HEK293 (cell line): ENCODE data around the gene GALNT10.

Experiments used
- BCL11A ChIP-seq: fragments of 450-650 bp; formaldehyde crosslinking; IDR thresholded peaks from 2 replicates; pipeline ENCODE4 v1.5.1; 2016; ENCODE audit warnings: low read depth, missing biosample characterization, missing genetic modification characterization
- HOXA7 ChIP-seq: sonication (generic); formaldehyde crosslinking; IDR thresholded peaks from 2 replicates; pipeline ENCODE4 v1.8.1; 2022; ENCODE audit warnings: missing genetic modification reagents, borderline replicate concordance
- MYNN ChIP-seq: fragments of 450-650 bp; formaldehyde crosslinking; IDR thresholded peaks from 2 replicates; pipeline ENCODE4 v1.5.1; 2016; ENCODE audit warnings: missing biosample characterization, missing genetic modification characterization, borderline replicate concordance
- ZEB2 ChIP-seq: fragments of 450-650 bp; formaldehyde crosslinking; IDR thresholded peaks from 2 replicates; pipeline ENCODE4 v1.5.1; 2016; ENCODE audit warnings: missing biosample characterization, missing genetic modification characterization
- ZNF146 ChIP-seq: fragments of 450-650 bp; formaldehyde crosslinking; IDR thresholded peaks from 2 replicates; pipeline ENCODE4 v1.5.1; 2016; ENCODE audit warnings: missing biosample characterization, missing genetic modification characterization
- ZNF239 ChIP-seq: fragments of 450-650 bp; formaldehyde crosslinking; IDR thresholded peaks from 2 replicates; pipeline ENCODE4 v1.5.1; 2016; ENCODE audit warnings: missing biosample characterization, missing genetic modification characterization
- ZNF510 ChIP-seq: fragments of 450-650 bp; formaldehyde crosslinking; IDR thresholded peaks from 2 replicates; pipeline ENCODE4 v1.5.1; 2018; ENCODE audit warnings: mild to moderate bottlenecking, missing genetic modification characterization, missing biosample characterization; ENCODE audit not compliant: insufficient replicate concordance
- ZNF654 ChIP-seq: fragments of 450-650 bp; formaldehyde crosslinking; IDR thresholded peaks from 2 replicates; pipeline ENCODE4 v1.5.1; 2016; ENCODE audit warnings: low read depth, missing biosample characterization, missing genetic modification characterization
- TF ChIP-seq, protein P1 (sequence below): fragments of 450-650 bp; formaldehyde crosslinking; IDR thresholded peaks from 2 replicates; pipeline ENCODE4 v1.5.1; 2016; ENCODE audit warnings: missing biosample characterization, missing genetic modification characterization
- TF ChIP-seq, protein P2 (sequence below): fragments of 450-650 bp; formaldehyde crosslinking; IDR thresholded peaks from 2 replicates; pipeline ENCODE4 v1.5.1; 2016; ENCODE audit warnings: missing biosample characterization, missing genetic modification characterization
- TF ChIP-seq, protein P3 (sequence below): fragments of 450-650 bp; IDR thresholded peaks from 2 replicates; pipeline ENCODE4 v1.5.1; 2018; ENCODE audit warnings: missing biosample characterization, mild to moderate bottlenecking, missing genetic modification characterization
- TF ChIP-seq, protein P4 (sequence below): fragments of 450-650 bp; formaldehyde crosslinking; IDR thresholded peaks from 2 replicates; pipeline ENCODE4 v1.5.1; 2017; ENCODE audit warnings: missing biosample characterization, missing genetic modification characterization
- TF ChIP-seq, protein P5 (sequence below): fragments of 450-650 bp; formaldehyde crosslinking; IDR thresholded peaks from 2 replicates; pipeline ENCODE4 v1.5.1; 2016; ENCODE audit warnings: missing biosample characterization, missing genetic modification characterization
- TF ChIP-seq, protein P6 (sequence below): fragments of 450-650 bp; formaldehyde crosslinking; conservative IDR thresholded peaks from 2 replicates; pipeline ENCODE4 v1.5.1; 2016; ENCODE audit warnings: low read depth, missing biosample characterization, missing genetic modification characterization

DNA sequence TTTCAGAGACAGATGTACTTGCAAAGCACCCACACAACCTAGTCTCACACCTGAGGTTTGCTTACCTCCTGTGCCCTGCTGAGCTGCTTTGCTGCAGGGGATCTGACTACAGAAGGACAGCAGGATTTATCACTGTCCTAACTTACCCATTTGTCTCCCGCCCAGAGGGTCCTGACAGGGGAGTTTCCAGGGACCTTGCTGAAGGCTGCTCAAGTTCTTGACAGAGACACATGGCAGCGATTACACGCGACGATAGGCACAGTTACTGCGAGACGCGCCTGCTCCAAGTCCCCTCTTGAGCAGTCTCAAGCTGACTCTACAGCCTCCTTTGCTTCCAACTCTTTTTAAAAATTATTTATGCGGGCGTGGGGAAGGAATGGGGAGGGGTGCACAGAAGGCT is 24.6 kb upstream of the GALNT10 start:
- no peak for TF ChIP-seq ZNF510 (tag by site-specific recombination)
- TF ChIP-seq, protein P1, sequence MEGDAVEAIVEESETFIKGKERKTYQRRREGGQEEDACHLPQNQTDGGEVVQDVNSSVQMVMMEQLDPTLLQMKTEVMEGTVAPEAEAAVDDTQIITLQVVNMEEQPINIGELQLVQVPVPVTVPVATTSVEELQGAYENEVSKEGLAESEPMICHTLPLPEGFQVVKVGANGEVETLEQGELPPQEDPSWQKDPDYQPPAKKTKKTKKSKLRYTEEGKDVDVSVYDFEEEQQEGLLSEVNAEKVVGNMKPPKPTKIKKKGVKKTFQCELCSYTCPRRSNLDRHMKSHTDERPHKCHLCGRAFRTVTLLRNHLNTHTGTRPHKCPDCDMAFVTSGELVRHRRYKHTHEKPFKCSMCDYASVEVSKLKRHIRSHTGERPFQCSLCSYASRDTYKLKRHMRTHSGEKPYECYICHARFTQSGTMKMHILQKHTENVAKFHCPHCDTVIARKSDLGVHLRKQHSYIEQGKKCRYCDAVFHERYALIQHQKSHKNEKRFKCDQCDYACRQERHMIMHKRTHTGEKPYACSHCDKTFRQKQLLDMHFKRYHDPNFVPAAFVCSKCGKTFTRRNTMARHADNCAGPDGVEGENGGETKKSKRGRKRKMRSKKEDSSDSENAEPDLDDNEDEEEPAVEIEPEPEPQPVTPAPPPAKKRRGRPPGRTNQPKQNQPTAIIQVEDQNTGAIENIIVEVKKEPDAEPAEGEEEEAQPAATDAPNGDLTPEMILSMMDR (tag by site-specific recombination), result no peak
- TF ChIP-seq BCL11A (tag by site-specific recombination), result no peak
- TF ChIP-seq, protein P2, sequence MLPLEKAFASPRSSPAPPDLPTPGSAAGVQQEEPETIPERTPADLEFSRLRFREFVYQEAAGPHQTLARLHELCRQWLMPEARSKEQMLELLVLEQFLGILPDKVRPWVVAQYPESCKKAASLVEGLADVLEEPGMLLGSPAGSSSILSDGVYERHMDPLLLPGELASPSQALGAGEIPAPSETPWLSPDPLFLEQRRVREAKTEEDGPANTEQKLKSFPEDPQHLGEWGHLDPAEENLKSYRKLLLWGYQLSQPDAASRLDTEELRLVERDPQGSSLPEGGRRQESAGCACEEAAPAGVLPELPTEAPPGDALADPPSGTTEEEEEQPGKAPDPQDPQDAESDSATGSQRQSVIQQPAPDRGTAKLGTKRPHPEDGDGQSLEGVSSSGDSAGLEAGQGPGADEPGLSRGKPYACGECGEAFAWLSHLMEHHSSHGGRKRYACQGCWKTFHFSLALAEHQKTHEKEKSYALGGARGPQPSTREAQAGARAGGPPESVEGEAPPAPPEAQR, result no peak
- TF ChIP-seq, protein P3, sequence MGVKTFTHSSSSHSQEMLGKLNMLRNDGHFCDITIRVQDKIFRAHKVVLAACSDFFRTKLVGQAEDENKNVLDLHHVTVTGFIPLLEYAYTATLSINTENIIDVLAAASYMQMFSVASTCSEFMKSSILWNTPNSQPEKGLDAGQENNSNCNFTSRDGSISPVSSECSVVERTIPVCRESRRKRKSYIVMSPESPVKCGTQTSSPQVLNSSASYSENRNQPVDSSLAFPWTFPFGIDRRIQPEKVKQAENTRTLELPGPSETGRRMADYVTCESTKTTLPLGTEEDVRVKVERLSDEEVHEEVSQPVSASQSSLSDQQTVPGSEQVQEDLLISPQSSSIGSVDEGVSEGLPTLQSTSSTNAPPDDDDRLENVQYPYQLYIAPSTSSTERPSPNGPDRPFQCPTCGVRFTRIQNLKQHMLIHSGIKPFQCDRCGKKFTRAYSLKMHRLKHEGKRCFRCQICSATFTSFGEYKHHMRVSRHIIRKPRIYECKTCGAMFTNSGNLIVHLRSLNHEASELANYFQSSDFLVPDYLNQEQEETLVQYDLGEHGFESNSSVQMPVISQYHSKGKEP (tag by site-specific recombination), result no peak
- no peak for TF ChIP-seq ZNF239
- TF ChIP-seq, protein P4, sequence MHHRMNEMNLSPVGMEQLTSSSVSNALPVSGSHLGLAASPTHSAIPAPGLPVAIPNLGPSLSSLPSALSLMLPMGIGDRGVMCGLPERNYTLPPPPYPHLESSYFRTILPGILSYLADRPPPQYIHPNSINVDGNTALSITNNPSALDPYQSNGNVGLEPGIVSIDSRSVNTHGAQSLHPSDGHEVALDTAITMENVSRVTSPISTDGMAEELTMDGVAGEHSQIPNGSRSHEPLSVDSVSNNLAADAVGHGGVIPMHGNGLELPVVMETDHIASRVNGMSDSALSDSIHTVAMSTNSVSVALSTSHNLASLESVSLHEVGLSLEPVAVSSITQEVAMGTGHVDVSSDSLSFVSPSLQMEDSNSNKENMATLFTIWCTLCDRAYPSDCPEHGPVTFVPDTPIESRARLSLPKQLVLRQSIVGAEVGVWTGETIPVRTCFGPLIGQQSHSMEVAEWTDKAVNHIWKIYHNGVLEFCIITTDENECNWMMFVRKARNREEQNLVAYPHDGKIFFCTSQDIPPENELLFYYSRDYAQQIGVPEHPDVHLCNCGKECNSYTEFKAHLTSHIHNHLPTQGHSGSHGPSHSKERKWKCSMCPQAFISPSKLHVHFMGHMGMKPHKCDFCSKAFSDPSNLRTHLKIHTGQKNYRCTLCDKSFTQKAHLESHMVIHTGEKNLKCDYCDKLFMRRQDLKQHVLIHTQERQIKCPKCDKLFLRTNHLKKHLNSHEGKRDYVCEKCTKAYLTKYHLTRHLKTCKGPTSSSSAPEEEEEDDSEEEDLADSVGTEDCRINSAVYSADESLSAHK (tag by site-specific recombination), result no peak
- no peak for TF ChIP-seq MYNN (tag by site-specific recombination)
- TF ChIP-seq ZNF146 (tag by site-specific recombination), result no peak
- no peak for TF ChIP-seq ZEB2
- TF ChIP-seq ZNF654 (tag by site-specific recombination), result no peak
- TF ChIP-seq, protein P5, sequence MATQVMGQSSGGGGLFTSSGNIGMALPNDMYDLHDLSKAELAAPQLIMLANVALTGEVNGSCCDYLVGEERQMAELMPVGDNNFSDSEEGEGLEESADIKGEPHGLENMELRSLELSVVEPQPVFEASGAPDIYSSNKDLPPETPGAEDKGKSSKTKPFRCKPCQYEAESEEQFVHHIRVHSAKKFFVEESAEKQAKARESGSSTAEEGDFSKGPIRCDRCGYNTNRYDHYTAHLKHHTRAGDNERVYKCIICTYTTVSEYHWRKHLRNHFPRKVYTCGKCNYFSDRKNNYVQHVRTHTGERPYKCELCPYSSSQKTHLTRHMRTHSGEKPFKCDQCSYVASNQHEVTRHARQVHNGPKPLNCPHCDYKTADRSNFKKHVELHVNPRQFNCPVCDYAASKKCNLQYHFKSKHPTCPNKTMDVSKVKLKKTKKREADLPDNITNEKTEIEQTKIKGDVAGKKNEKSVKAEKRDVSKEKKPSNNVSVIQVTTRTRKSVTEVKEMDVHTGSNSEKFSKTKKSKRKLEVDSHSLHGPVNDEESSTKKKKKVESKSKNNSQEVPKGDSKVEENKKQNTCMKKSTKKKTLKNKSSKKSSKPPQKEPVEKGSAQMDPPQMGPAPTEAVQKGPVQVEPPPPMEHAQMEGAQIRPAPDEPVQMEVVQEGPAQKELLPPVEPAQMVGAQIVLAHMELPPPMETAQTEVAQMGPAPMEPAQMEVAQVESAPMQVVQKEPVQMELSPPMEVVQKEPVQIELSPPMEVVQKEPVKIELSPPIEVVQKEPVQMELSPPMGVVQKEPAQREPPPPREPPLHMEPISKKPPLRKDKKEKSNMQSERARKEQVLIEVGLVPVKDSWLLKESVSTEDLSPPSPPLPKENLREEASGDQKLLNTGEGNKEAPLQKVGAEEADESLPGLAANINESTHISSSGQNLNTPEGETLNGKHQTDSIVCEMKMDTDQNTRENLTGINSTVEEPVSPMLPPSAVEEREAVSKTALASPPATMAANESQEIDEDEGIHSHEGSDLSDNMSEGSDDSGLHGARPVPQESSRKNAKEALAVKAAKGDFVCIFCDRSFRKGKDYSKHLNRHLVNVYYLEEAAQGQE (tag by site-specific recombination), result no peak
- TF ChIP-seq, protein P6, sequence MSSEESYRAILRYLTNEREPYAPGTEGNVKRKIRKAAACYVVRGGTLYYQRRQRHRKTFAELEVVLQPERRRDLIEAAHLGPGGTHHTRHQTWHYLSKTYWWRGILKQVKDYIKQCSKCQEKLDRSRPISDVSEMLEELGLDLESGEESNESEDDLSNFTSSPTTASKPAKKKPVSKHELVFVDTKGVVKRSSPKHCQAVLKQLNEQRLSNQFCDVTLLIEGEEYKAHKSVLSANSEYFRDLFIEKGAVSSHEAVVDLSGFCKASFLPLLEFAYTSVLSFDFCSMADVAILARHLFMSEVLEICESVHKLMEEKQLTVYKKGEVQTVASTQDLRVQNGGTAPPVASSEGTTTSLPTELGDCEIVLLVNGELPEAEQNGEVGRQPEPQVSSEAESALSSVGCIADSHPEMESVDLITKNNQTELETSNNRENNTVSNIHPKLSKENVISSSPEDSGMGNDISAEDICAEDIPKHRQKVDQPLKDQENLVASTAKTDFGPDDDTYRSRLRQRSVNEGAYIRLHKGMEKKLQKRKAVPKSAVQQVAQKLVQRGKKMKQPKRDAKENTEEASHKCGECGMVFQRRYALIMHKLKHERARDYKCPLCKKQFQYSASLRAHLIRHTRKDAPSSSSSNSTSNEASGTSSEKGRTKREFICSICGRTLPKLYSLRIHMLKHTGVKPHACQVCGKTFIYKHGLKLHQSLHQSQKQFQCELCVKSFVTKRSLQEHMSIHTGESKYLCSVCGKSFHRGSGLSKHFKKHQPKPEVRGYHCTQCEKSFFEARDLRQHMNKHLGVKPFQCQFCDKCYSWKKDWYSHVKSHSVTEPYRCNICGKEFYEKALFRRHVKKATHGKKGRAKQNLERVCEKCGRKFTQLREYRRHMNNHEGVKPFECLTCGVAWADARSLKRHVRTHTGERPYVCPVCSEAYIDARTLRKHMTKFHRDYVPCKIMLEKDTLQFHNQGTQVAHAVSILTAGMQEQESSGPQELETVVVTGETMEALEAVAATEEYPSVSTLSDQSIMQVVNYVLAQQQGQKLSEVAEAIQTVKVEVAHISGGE, result no peak
- no peak for TF ChIP-seq HOXA7
